ENCODE results near the gene POLDIP3.

DNA sequence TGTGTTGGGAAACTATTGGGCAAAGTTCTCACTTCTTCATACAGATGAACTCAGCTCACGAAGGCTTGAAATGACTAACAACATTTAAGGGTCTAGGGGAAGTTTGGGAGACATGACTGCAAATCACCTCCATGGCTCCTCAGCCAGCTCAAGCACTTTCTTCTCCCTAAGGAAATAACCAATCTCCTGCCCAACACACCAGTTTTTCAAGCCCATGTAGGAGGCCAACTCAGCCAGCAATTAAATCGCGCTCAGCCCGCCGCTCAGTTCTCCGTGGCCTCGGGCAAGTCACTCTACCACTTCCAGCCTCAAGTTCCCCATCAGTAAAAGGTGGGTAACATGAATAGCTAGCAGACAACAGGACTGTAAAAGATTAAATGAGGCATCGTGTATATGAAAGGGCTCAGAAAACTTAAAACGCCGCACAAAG is 796 bp downstream of the POLDIP3 start:
- TF ChIP-seq, protein P1, sequence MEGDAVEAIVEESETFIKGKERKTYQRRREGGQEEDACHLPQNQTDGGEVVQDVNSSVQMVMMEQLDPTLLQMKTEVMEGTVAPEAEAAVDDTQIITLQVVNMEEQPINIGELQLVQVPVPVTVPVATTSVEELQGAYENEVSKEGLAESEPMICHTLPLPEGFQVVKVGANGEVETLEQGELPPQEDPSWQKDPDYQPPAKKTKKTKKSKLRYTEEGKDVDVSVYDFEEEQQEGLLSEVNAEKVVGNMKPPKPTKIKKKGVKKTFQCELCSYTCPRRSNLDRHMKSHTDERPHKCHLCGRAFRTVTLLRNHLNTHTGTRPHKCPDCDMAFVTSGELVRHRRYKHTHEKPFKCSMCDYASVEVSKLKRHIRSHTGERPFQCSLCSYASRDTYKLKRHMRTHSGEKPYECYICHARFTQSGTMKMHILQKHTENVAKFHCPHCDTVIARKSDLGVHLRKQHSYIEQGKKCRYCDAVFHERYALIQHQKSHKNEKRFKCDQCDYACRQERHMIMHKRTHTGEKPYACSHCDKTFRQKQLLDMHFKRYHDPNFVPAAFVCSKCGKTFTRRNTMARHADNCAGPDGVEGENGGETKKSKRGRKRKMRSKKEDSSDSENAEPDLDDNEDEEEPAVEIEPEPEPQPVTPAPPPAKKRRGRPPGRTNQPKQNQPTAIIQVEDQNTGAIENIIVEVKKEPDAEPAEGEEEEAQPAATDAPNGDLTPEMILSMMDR (IDR thresholded peaks at IDR 0.05), result no peak
- TF ChIP-seq POLR2A (IDR thresholded peaks at IDR 0.05), result no peak
